Nucleus accumbens (tissue), 56 donors: ENCODE measurements around the gene SCGB3A1.
A peak's percentile ranks its signal among the peaks of the same experiment; 100 is the strongest.

Source experiments
- DNase-seq, 56 donors: peaks; one replicate each; lab custom pipeline; 2025; lab: John Stamatoyannopoulos, UW

Gene SCGB3A1

DNA sequence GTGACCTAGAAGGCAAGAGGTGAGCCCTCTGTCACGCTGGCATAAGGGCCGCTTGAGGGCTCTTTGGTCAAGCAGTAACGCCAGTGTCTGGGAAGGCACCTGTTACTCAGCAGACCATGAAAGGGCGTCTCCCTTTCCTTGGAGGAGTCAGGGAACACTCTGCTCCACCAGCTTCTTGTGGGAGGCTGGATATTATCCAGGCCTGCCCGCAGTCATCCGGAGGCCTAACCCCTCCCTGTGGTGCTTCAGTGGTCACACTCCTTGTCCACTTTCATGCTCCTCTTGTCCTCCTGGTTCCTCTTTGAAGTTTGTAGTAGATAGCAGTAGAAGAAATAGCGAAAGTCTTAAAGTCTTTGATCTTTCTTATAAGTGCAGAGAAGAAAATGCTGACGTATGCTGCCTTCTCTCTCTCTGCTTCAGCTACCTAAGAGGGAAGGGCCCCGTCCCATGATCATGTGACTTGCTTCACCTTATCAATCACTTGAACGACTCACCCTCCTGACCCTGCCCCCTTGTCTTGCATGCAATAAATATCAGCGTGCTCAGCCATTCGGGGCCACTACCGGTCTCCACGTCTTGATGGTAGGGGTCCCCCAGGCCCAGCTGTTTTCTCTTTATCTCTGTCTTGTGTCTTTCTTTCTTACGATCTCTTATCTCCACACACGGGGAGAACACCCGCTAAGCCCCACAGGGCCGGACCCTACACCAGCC lies 16.7 kb upstream of the SCGB3A1 start:
- DNase-seq = no peak

- no peak for DNase-seq
Observed at GRCh38 chr5:180606215-180606785, 15.0 kb upstream of the SCGB3A1 start.

- DNase-seq = peak in 20 of 56 donors; percentile 6 to 61 (median 28)
Observed at GRCh38 chr5:180605554-180606214, 14.4 kb upstream of the SCGB3A1 start.

- DNase-seq = no peak
Observed at GRCh38 chr5:180604271-180604670, 13.0 kb upstream of the SCGB3A1 start.

DNA sequence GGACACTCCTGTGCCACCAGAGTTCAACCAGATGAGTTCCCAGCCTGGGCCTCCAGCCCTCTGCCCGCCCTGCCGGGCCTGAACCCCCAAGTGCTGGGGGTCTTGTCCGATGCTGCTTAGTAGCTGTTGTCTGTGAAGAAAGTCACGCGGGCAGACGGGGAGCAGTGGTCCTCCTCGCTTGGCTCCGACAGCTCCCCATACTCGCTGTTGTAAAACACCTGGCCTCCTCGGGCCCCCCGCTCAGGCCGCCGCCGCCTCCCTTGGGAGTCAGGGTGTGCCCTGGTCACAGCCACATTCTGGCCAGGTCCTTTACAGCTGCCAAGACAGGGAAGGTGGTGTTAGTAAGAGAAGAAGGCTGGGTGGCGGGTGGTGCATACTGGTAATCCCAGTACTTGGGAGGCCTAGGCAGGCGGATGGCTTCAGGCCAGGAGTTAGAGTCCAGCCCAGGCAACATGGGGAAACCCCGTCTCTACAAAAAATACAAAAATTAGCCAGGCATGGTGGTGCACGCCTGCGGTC lies 11.8 kb upstream of the SCGB3A1 start:
- DNase-seq = no peak

DNA sequence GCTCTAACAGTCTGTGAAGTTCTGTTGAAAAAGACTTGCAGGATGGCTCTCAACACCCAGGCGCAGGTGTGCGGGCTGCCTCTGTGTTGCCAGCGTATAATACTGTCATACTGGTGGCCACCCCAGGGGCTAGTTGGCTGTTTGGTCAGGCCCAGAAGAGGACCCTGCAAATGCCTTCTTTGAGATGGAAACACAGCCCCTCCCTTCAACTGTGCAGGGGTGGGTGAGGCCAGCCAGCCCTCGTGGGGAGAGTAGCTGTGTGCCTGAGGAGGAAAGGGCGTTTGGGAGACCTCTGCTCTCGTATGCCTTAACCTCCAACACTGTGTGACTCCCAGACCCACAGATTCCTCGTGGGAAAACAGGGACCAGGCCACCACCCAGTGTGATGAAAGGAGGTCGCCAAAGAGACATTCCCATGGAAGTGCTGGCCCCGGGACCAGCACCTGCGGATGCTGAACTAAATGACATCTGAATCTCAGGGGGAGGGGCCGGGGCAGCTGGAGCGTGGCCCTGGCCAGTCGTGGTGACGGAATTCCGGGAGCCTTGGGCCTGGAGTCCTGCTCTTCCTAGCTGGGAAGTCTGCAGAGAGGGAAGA lies 11.3 kb upstream of the SCGB3A1 start:
- DNase-seq = no peak

DNA sequence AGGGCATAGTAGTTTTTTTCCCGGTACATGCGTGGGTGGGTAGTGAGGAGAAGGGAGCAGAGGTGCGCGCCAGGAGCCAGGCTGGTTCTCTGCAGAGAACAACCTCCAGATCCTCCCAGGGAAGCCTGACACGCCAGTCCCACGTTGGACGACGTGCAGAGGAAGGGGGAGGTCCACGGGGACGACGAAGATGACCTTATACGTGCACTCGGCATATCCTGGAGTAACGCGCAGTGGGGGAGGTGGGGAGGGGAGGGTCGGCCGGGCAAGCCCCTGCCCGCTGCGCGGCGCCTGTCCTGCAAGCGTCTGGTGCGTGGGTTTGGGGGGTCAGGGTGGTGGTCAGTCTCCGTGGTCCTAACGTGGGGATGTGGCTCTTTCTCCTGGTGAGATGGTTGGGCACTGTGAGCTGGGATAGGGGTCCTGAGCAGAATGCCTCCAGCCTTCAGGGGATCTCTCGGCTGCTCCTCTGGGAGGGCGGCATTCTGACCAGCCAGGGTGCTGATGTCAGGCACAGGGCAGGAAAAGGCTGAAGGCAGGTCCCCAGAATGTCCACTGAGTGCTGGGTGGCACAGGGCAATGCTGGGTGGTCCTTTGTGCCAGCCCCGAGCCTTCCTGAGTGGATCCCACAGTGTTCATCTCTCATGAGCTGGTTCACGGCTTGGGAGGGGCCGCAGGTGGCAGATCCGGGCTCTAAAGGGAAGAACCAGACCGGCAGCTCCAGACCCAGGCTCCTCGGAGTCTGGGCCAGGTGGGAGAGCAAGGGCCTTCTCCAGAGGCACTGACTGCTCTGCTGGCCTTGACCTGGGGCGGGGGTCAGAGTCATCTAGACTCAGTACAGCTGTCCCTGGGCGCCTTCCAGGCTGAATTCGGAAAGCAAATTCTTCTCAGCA lies 10.5 kb upstream of the SCGB3A1 start:
- peak in 1 of 56 donors; percentile 22 for DNase-seq

GRCh38 chr5:180600554-180601041 lies 9.3 kb upstream of the SCGB3A1 start:
- DNase-seq = no peak

DNA sequence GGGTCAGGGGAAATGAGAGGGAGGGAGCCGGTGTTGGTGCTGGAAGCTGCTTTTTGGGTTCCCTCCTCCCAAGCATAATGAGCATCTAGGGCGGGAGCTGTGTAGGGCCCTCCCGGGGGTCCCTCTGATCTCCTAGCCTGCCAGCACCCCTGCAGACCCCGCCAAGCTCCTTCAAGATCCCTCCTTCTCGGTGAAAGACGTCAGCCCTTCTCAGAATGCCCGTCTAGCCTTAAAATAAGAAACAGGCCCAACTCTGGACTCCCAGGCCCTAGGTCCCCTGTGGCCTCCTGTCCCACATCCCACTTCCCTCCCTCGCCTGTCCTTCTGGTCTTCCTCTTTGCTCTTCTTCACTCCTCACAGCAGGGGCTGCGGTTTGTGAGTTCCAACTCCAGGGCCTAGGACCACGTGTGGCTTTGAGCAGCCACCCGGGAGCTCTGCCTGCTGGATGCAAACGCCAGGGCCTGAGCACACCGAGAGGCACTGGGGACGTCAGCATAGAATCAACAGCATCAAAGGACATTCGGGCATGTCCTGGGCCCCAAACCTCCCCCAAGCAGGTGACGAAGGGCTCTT lies 8.8 kb upstream of the SCGB3A1 start:
- no peak for DNase-seq

GRCh38 chr5:180599590-180599914 lies 8.3 kb upstream of the SCGB3A1 start:
- DNase-seq = no peak

- no peak for DNase-seq
Observed at GRCh38 chr5:180598797-180599589, 7.7 kb upstream of the SCGB3A1 start.

DNA sequence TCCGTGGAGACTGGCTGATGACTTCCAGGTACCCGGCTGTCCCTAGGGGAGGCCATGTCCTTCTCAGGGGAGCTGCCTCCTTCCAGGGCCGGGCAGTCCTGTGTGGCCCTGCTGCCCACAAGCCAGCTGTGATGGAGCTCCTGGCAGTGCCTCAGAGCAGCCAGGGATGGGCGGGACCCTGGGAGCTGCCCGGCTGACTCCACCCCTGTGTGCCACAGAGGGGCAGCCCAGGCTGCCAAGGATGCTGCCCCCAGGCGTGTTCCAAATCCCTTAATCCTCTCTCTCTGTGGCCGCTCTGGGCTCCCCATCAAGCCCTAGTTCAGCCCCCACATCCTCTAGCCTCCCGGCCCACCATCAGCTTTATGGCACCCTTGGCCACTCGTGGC lies 7.0 kb upstream of the SCGB3A1 start:
- no peak for DNase-seq

DNA sequence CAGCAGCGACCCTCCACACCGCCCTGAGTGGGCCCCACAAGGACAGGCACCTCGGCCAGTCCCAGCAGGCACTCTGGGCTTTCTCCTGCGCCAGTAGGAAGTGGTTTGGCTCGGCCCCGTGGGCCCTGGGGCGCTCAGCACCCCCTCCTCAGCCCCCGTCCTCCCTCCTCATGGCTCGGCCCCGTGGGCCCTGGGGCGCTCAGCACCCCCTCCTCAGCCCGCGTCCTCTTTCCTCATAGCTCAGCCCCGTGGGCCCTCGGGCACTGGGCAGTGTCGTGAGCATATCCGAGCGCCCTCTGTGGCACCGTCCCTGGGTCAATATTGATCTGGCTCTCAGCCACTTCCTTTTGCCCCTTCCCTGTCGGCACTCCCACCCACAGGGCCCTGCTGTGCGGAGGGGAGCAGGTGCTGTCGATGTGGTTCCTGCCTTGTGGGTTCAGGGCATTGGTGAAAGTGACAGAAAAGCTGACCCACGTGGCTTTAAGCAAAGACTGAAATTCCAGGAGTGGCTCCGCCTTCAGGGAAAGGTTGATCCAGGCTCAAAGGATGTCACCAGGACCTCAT lies 5.5 kb upstream of the SCGB3A1 start:
- DNase-seq = no peak

DNA sequence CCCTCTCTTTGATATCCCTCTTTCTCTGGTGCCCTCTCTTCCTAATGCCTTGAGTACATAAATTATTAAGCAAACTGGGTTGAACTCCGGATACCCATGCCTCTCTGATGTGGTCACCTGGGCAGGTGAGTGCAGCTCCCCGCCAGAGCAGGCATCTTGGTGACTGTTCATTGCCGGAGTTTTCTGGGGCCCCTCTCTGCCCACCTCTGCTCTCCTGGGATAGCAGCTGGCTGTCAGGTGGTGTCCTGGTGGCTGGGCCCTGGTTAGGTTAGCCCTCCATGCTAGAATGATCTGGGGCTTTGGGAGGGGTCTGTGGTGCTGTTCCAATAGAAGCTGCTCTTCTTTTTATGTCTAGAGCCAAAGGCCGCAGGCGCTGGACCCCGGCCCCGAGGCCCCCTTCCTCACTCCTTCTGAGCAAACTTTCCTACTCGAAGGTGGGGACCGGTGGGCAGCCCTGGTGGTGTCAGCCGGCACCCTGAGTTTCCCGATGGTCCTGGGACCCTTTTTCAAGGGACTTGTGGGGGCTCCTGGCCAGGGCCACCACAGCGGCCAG lies 4.9 kb upstream of the SCGB3A1 start:
- DNase-seq = no peak

- no peak for DNase-seq
Observed at GRCh38 chr5:180595381-180596114, 4.2 kb upstream of the SCGB3A1 start.

GRCh38 chr5:180595046-180595379 lies 3.7 kb upstream of the SCGB3A1 start:
- no peak for DNase-seq

GRCh38 chr5:180594311-180595045 lies 3.2 kb upstream of the SCGB3A1 start:
- DNase-seq = no peak
